Smooth muscle cell (in vitro differentiated cells): ENCODE results near the gene EFS. TPM values are rescaled to one million over a fixed set of nuclear protein-coding genes. Genes with fewer than 3 reads are reported as not detected.

Experiments
- DNase-seq: peaks from one replicate; lab custom pipeline; 2025; ENCODE audit not compliant: unreplicated experiment; lab: John Stamatoyannopoulos, UW
- H2AFZ ChIP-seq: fragments of 200-600 bp; sonication (generic); 2 replicates; pipeline ENCODE4 v1.6.0; 2016; ENCODE audit warnings: antibody characterized with exemption, low read depth, mild to moderate bottlenecking
- H3F3A ChIP-seq: fragments of 200-600 bp; sonication (generic); 2 replicates; pipeline ENCODE4 v1.6.0; 2017; ENCODE audit warnings: antibody characterized with exemption, low read depth
- H3K27ac ChIP-seq: fragments of 200-600 bp; sonication (generic); 2 replicates; pipeline ENCODE4 v1.5.1; 2016; ENCODE audit warnings: low read depth, mild to moderate bottlenecking
- H3K27me3 ChIP-seq: fragments of 200-600 bp; sonication (generic); 2 replicates; pipeline ENCODE4 v1.6.1; 2016; ENCODE audit warnings: low read depth, mild to moderate bottlenecking
- H3K36me3 ChIP-seq: fragments of 200-600 bp; sonication (generic); 2 replicates; pipeline ENCODE4 v1.5.1; 2016; ENCODE audit warnings: low read depth
- H3K4me1 ChIP-seq: fragments of 200-600 bp; sonication (generic); 2 replicates; pipeline ENCODE4 v1.5.1; 2016; ENCODE audit warnings: low read depth
- H3K4me2 ChIP-seq: fragments of 200-600 bp; sonication (generic); 2 replicates; pipeline ENCODE4 v1.6.0; 2016; ENCODE audit warnings: mild to moderate bottlenecking
- H3K4me3 ChIP-seq: fragments of 200-600 bp; sonication (generic); 2 replicates; pipeline ENCODE4 v1.5.1; 2016; ENCODE audit warnings: mild to moderate bottlenecking
- H3K79me2 ChIP-seq: fragments of 200-600 bp; sonication (generic); 2 replicates; pipeline ENCODE4 v1.6.0; 2016; ENCODE audit warnings: low read depth, mild to moderate bottlenecking
- H3K9ac ChIP-seq: fragments of 200-600 bp; sonication (generic); 2 replicates; pipeline ENCODE4 v1.6.0; 2016; ENCODE audit warnings: low read depth
- H3K9me3 ChIP-seq: fragments of 200-600 bp; sonication (generic); replicated peaks from 2 replicates; pipeline ENCODE4 v1.5.1; 2016; ENCODE audit warnings: low read depth
- H4K20me1 ChIP-seq: fragments of 200-600 bp; sonication (generic); 2 replicates; pipeline ENCODE4 v1.6.0; 2016; ENCODE audit warnings: low read depth
- CTCF ChIP-seq: fragments of 200-600 bp; sonication (generic); IDR thresholded peaks from 2 replicates; pipeline ENCODE4 v1.5.1; 2017; ENCODE audit warnings: borderline replicate concordance, mild to moderate bottlenecking, antibody characterized with exemption; ENCODE audit not compliant: insufficient read depth, poor library complexity, severe bottlenecking
- WGBS: methylation state at CpG from one replicate; pipeline ENCODE4 v1.1.7; 2016; ENCODE audit warnings: low lambda C conversion rate; 5-methylcytosine and 5-hydroxymethylcytosine counted together
- polyA plus RNA-seq: library from polyadenylated mRNA; unstranded; fragments of >200 nt; fragmentation: Nextera tagmentation; extraction: Ambion mirVana; gene quantifications from 2 replicates; pipeline ENCODE4 v1.2.1, GENCODE V29; 2016
- total RNA-seq: library from RNA; depleted of rRNA; stranded (reverse); fragments of >200 nt; gene quantifications from 2 replicates; pipeline ENCODE4 v1.2.3, GENCODE V29; 2014

EFS gene
- total and polyA plus RNA-seq, 2 experiments from 2014 or later: 23.9 to 41.3 TPM

- no peak for DNase-seq
- Histone ChIP-seq H3K4me2 (no peak overlapping the region), H3K4me1 (peaks cover 7% of the 10 kb centered on the region), H3K4me3 (no peak overlapping the region), H3K9me3 (no peaks in the 10 kb centered on the region), H3K9ac (no peak overlapping the region), H3K27ac (no peak overlapping the region), H3K36me3 (no peaks in the 10 kb centered on the region), H3K79me2 (no peaks in the 10 kb centered on the region), H3F3A (no peaks in the 10 kb centered on the region), H3K27me3 (no peaks in the 10 kb centered on the region), H2AFZ (no peak overlapping the region), H4K20me1 (no peaks in the 10 kb centered on the region)
- TF ChIP-seq CTCF: no peak
- WGBS: 96% methylated on average over 21 of the region's 21 CpGs
Measured at GRCh38 chr14:23375527-23376251, 10.7 kb upstream of the EFS start.

- no peak for TF ChIP-seq CTCF
- H3F3A ChIP-seq: no peaks in the 10 kb centered on the region
- no peak overlapping the region for H3K4me3 ChIP-seq
- WGBS: 86% methylated on average over 3 of the region's 3 CpGs
- DNase-seq: no peak
- H3K27ac ChIP-seq: no peak overlapping the region
- no peak overlapping the region for H3K9ac ChIP-seq
- H4K20me1 ChIP-seq: no peaks in the 10 kb centered on the region
- H3K36me3 ChIP-seq: no peaks in the 10 kb centered on the region
- H3K27me3 ChIP-seq: no peaks in the 10 kb centered on the region
- H3K4me1 ChIP-seq: peaks cover 7% of the 10 kb centered on the region
- no peaks in the 10 kb centered on the region for H3K9me3 ChIP-seq
- H3K4me2 ChIP-seq: no peak overlapping the region
- no peaks in the 10 kb centered on the region for H3K79me2 ChIP-seq
- no peak overlapping the region for H2AFZ ChIP-seq
Measured at GRCh38 chr14:23373041-23373440, 8.1 kb upstream of the EFS start.

- H3F3A ChIP-seq: no peaks in the 10 kb centered on the region
- no peak within 1 kb of the TSS for H3K4me3 ChIP-seq
- H3K79me2 ChIP-seq: no peaks in the 10 kb centered on the region
- no peaks in the 10 kb centered on the region for H4K20me1 ChIP-seq
- H2AFZ ChIP-seq: no peak within 1 kb of the TSS
- no peak within 1 kb of the TSS for H3K27ac ChIP-seq
- no peak for TF ChIP-seq CTCF
- 88% methylated on average over 2 of the region's 2 CpGs for WGBS
- H3K9me3 ChIP-seq: no peaks in the 10 kb centered on the region
- no peaks in the 10 kb centered on the region for H3K36me3 ChIP-seq
- peaks cover 8% of the 10 kb centered on the region for H3K4me1 ChIP-seq
- no peak for DNase-seq
- no peak within 1 kb of the TSS for H3K9ac ChIP-seq
- H3K4me2 ChIP-seq: no peak within 1 kb of the TSS
- no peaks in the 10 kb centered on the region for H3K27me3 ChIP-seq
Measured at GRCh38 chr14:23372509-23372908, 7.5 kb upstream of the EFS start, which contains the start of gene IL25. Gene IL25, plus strand, starts transcription at chr14:23372809.

GRCh38 chr14:23371865-23372264, 6.9 kb upstream of the EFS start:
- no peaks in the 10 kb centered on the region for H3K27me3 ChIP-seq
- no peaks in the 10 kb centered on the region for H3K9me3 ChIP-seq
- no peak overlapping the region for H2AFZ ChIP-seq
- no peaks in the 10 kb centered on the region for H3K36me3 ChIP-seq
- no peak overlapping the region for H3K4me3 ChIP-seq
- H3K4me2 ChIP-seq: no peak overlapping the region
- H3F3A ChIP-seq: peaks cover 4% of the 10 kb centered on the region
- no peak for TF ChIP-seq CTCF
- 90% methylated on average over 1 of the region's 1 CpG for WGBS
- DNase-seq: no peak
- H3K79me2 ChIP-seq: no peaks in the 10 kb centered on the region
- no peak overlapping the region for H3K9ac ChIP-seq
- no peak overlapping the region for H3K27ac ChIP-seq
- peaks cover 15% of the 10 kb centered on the region for H3K4me1 ChIP-seq
- no peaks in the 10 kb centered on the region for H4K20me1 ChIP-seq
